Mesodermal cell (in vitro differentiated cells): ENCODE results near the gene UBAC1.

Source experiments
- H3K27ac ChIP-seq: 2 replicates; pipeline ENCODE4 v1.7.0; 2013; ENCODE audit warnings: mild to moderate bottlenecking, low read depth, low read length, moderate library complexity; ENCODE audit not compliant: severe bottlenecking
- H3K36me3 ChIP-seq: 2 replicates; pipeline ENCODE4 v1.7.1; 2013; ENCODE audit warnings: mild to moderate bottlenecking, low read length, moderate library complexity; ENCODE audit not compliant: control insufficient read depth, insufficient read depth
- H3K4me1 ChIP-seq: one replicate; pipeline ENCODE4 v1.7.1; 2013; ENCODE audit warnings: mild to moderate bottlenecking, low read length; ENCODE audit not compliant: insufficient read depth, control insufficient read depth, poor library complexity, severe bottlenecking
- H3K4me3 ChIP-seq: 2 replicates; pipeline ENCODE4 v1.7.0; 2013; ENCODE audit warnings: low read length, control low read depth, mild to moderate bottlenecking; ENCODE audit not compliant: insufficient read depth, poor library complexity, severe bottlenecking; ENCODE audit errors: extremely low read depth
- H3K9me3 ChIP-seq: 2 replicates; pipeline ENCODE4 v1.7.1; 2013; ENCODE audit warnings: mild to moderate bottlenecking, low read length, moderate library complexity; ENCODE audit not compliant: control insufficient read depth
- WGBS, 2 experiments: methylation state at CpG; one replicate each; pipeline ENCODE4 v1.1.5; 2013; ENCODE audit warnings: missing lambda C conversion rate in 2 of 2; ENCODE audit not compliant: insufficient coverage in 2 of 2; 5-methylcytosine and 5-hydroxymethylcytosine counted together

UBAC1 gene

DNA sequence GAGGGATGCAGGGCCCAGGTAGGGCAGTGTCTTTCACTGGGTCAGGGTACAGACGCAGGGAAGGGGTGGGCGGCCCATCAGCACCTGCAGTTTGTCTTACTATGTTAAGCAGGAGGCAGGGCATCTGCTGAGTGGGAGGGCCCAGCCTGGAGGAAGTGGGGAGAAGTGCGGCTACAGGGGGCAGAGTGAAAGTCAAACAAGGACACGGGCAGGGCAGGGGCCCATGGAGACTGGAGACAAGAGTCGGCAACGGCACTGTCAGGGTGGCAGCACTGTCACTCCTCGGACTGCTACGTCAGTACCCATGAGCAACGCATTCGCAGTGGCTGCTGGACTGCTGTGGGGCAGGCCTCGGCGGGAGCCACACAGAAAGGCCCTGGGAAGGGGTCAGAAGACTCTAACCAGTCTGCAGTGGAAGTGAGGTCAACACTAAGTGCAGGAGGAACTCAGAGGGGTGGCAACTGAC is 73.6 kb downstream of the UBAC1 start:
- Histone ChIP-seq H3K27ac (no peak overlapping the region), H3K36me3 (peaks cover 6% of the 10 kb centered on the region), H3K9me3 (no peaks in the 10 kb centered on the region), H3K4me1 (peaks cover 63% of the 10 kb centered on the region), H3K4me3 (no peak overlapping the region)
- 58 to 71% methylated on average over 12 of the region's 12 CpGs for WGBS, 2 experiments

DNA sequence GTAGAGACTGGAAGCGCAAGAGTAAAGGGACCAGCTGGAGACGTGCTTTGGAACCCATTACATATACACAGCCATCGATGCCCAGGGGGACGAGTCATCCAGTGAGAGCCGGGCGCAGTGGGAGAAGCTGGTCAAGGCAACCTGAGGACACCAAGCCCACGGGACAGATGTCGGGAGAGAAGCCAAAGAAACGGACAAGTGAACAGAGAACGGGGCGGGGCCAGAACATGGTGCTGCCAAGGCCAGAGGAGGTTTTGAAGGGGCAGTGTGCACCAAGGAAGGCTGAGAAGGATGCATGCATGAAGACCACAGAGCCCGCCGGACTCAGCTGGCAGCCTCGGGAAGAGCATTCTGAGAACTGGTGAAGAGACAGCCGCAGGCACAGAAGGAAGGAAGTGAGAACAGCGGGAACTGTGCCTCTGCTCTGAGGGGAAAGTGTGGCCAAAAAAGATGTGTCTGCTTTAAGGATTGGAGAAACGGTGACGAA is 74.1 kb downstream of the UBAC1 start:
- H3K9me3 ChIP-seq: no peaks in the 10 kb centered on the region
- peaks cover 9% of the 10 kb centered on the region for H3K36me3 ChIP-seq
- no peak overlapping the region for H3K27ac ChIP-seq
- peaks cover 63% of the 10 kb centered on the region for H3K4me1 ChIP-seq
- H3K4me3 ChIP-seq: no peak overlapping the region
- WGBS, 2 experiments: 89 to 90% methylated on average over 17 to 18 of the region's 18 CpGs

DNA sequence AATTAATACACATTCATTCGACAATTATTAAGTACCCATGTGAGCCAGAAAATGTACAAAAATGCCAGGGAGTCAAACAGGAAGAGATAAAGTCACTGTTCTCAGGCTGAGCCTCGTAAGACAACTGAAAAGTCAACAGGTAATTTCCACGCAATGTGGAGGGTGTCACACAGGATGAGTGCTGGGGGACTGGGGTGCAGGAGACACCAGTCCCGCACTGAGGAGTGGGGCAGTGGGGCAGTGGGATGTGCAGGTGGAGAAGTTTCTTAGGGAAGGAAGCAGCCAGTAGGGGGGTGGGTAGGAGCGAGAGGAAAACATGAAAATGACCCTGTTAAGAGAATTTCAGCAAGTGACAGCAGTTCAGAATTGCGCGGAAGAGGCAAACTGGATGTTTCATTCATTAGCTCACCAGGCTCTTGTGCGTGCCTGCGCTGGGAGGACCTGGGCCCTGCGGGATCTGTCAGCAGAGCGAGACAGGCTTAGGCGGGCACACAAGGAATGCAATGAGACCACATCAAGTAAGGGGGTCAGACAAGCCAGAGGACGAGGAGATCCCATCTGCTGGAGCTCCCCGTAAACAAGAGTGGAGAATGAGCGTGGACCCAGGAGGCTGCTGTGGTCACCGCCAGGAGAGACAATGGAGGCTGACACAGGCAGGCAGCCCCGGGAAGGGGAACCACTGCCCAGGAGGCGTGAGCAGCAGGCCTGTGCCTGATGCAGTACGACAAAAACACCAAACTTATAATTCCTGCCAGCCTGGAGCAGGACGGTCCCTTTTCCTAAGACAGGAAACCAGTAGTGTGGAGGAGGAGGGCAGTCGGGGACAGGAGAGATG is 74.8 kb downstream of the UBAC1 start:
- peak overlapping the region; percentile 45 for H3K27ac ChIP-seq
- WGBS, 2 experiments: 93 to 95% methylated on average over 16 to 18 of the region's 21 CpGs
- peaks cover 60% of the 10 kb centered on the region for H3K4me1 ChIP-seq
- no peak overlapping the region for H3K4me3 ChIP-seq
- no peaks in the 10 kb centered on the region for H3K9me3 ChIP-seq
- peaks cover 16% of the 10 kb centered on the region for H3K36me3 ChIP-seq

DNA sequence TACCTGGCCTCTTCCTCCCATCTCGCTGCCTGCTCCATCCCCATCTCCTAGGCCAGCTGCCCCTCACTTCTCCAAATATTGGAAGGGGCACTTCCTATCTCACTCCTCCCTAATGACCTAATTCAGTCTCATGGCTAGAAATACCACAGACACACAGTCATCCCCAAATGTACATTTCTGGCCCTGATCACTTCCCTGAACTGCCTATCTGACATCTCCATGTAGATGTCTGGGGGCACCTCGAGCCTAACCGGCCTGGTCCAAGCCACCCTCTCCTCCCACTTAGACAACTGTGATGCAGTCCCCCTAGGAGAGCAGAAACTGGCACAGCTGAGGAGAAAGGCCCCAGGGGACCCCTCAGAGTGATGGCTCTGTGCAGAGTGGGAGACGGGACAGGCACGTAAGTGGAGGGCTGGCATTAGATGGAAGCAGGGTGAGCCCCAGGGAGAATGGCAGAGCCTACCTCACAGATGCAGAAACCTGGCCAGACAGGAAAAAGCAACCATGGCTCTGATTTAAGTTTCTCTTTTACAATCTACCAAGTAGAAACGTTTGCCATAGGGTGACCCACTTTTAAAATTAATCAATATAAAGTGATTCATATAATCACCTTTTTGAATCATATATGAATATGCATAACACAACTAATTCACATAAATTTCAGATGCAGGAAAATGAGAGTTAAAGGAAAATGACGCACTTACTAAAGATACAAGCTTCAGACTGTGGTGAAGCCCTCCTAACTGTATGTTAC is 75.9 kb downstream of the UBAC1 start:
- Histone ChIP-seq H3K9me3 (no peaks in the 10 kb centered on the region), H3K36me3 (peaks cover 24% of the 10 kb centered on the region), H3K4me3 (no peak overlapping the region), H3K27ac (peak overlapping the region; percentile 77), H3K4me1 (peaks cover 55% of the 10 kb centered on the region)
- 88 to 92% methylated on average over 4 of the region's 7 CpGs for WGBS, 2 experiments

DNA sequence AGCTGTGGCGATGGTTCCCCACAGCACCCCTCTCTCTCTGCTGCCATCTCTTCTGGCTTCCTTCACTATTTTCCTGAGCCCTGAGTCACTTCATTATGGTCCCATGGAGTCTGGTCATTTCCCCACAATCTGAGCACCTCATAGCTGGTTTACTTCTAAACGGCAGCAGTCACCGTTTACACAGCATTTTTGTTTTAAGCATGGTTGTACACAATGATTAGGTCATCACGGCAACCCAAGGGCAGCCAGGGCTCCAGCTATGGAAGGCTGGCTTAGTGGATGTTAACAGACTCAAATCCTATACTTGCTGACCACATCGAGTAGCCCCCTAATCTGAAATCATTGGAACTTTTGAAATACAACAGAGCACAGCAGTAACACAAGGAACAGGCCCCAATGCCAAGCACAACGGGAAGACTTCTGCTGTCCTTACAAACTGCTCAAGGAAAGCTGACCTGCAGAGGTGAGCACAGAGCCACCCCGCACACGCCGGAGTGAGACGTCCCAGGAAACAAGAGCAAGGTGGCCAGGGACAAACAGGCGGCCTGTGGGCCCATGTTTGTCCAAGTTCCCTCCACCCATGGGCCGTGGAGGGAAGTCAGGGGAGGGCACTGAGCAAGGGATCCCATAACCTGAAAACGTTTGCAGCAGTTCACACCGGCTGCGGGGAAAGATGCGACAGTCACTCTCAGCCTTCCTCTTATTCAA is 76.7 kb downstream of the UBAC1 start:
- Histone ChIP-seq H3K4me3 (no peak overlapping the region), H3K36me3 (peaks cover 27% of the 10 kb centered on the region), H3K27ac (peak overlapping the region; percentile 77), H3K9me3 (no peaks in the 10 kb centered on the region), H3K4me1 (peaks cover 51% of the 10 kb centered on the region)
- 90 to 95% methylated on average over 12 to 15 of the region's 16 CpGs for WGBS, 2 experiments

DNA sequence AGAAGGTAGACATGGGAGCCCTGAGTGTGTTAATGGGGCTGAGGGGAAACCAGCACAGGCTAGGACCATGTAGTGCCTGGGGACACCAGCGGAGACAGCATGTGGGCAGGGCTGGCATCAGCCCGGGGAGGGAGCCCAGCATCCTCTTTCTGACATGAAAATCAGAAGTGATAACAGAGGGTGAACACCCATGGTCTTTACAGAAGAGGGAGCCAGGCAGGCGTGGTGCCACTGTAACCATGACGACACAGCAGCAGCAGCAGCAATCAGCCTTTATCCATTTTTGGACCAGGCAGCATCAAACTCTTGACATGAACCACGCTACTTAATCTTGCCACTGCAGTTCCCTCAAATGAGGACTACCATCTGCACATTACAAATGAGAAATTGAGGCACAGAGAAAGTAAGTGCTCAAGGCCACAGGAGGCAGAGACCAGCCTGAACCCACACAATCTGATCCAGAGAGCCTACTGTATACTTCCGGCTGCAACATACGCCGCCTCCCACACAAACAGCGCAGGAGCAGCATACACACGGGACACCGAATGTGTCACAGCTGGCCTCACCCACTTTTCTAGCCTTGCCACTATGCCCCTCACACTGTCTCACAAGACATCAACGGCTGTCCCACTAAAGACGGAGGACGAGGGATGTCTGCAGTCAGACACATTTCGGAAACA is 77.6 kb downstream of the UBAC1 start:
- Histone ChIP-seq H3K36me3 (peaks cover 28% of the 10 kb centered on the region), H3K27ac (no peak overlapping the region), H3K4me1 (peaks cover 45% of the 10 kb centered on the region)

More for the DNA sequence above, 77.6 kb downstream of the UBAC1 start:
- WGBS, 2 experiments: 86 to 91% methylated on average over 12 to 13 of the region's 15 CpGs
- H3K9me3 ChIP-seq: no peaks in the 10 kb centered on the region
- H3K4me3 ChIP-seq: no peak overlapping the region
